ENCODE data around the gene KRT23.

The KRT23 gene

DNA sequence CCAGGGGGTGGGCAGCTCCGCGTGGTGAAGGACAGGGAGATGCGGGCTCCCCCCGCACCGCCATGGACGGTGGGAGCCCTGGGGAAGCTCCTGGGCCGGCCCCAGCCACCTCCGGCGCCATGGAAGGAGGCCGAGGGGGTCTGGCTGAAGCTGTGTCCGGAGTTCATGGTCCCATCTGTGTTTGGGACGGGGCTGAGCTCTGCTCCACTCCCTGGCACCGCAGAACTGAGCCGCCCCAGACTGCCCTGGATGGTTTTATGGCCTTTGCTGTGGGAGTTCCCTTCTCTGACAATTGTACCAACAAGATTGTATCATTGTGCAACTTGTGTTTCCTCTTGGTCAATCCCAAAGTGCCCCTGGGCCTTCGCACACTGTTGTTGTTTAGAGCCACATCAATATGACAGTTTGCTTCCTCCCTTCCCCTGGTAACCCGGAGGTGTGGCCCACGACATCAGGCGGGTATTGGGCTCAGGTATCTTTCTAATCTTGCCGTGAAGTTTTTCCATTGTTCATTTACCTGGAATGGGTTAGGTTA, 942 bp downstream of the KRT23 start:
- TF ChIP-seq, protein P1, sequence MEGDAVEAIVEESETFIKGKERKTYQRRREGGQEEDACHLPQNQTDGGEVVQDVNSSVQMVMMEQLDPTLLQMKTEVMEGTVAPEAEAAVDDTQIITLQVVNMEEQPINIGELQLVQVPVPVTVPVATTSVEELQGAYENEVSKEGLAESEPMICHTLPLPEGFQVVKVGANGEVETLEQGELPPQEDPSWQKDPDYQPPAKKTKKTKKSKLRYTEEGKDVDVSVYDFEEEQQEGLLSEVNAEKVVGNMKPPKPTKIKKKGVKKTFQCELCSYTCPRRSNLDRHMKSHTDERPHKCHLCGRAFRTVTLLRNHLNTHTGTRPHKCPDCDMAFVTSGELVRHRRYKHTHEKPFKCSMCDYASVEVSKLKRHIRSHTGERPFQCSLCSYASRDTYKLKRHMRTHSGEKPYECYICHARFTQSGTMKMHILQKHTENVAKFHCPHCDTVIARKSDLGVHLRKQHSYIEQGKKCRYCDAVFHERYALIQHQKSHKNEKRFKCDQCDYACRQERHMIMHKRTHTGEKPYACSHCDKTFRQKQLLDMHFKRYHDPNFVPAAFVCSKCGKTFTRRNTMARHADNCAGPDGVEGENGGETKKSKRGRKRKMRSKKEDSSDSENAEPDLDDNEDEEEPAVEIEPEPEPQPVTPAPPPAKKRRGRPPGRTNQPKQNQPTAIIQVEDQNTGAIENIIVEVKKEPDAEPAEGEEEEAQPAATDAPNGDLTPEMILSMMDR (IDR thresholded peaks at IDR 0.05): no peak

DNA sequence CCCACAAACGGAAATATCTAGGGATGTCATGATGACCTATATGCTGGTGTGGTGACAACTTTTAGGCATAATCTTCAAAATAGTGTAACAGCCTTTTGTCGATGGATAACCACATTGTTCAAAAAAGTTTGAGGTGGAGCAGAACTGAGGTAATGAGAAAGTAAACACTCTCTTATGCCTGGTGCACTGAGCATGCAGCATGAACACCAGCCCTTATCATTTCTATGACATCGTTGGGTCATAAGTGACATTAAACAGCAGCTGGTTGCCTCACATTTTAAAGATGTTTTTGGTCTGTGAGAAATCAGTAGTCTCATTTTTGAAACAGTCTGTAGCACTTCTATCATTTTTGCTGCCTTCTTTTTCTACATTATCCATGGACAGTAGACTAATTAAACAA, 1.8 kb downstream of the KRT23 start:
- TF ChIP-seq, protein P1 (IDR thresholded peaks at IDR 0.05): no peak

DNA sequence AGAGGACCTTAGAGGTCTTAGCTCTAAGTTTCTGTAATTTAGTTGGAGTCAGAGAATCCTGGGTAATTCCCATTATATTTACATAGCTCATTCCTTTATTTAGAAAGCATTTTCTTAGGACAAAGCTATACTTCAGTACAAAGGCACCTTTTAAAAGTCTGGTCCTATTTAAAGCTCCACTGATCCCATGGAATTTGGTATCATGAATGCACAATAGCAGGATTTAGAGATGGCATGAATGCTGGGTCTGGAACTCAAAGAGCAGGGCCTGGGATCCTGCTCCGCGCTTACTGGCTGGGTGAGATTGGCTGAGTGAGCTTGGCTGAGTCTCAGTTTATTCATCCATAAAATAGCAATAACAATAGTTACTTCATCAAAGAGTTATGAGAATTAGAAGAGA, 4.8 kb downstream of the KRT23 start:
- TF ChIP-seq, protein P1 (IDR thresholded peaks at IDR 0.05): no peak

DNA sequence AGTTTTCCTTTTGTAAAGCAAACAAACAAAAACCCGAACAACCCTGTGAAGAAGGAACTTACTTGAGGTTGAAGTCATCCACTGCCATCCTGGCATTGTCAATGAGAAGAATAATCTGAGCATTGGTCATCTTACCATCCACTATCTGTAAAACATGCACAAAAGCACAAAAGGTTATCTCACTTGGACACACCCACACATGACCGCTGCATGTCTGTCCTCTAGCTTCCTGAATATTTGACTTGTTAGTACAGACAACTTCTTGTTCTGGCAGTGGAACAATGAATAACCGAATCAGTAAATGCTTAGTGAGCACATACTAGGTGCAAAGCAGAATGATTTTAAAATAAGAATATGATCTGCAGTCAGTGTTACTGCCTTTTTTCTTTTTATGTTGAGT, 6.1 kb downstream of the KRT23 start:
- TF ChIP-seq, protein P1 (IDR thresholded peaks at IDR 0.05): no peak

DNA sequence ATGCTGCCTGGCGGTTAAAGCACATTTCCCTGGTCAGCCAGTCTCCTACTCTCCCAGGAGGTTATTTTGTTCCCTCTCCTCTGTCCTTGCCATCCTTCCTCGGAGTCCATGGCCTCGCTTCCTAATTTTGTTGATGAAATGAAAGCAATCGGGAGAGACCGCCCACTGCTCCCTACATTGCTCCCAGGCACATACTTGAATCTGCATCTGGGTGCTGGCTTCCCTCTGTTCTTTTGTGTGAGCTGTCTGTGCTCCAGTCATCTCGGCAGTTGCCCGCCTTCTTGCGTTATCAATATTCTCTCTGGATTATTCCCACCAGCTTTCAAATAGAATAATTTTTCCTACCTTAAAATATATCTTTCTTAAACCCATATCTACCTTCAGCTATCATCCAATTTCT, 11.1 kb downstream of the KRT23 start:
- TF ChIP-seq, protein P1 (IDR thresholded peaks at IDR 0.05): no peak

DNA sequence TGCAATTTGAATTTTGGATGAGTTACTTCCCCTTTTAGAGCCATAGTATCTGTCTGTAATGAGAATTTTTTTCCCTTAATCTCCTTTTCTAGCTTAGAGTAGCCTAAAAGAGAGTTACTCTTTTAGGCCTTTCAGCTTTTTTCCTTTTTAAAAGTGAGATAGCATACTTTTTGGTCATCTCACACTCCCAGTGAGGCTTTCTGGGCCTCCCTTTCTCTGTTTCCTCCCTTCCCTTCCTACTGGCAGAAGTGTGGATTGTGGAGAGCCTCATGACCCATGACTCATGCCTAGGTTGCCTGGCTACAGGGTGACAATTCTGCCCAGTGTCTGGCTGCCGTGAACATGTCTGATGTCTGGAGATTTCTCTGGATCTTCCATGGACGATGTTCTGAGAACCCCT, 15.2 kb downstream of the KRT23 start:
- TF ChIP-seq, protein P1 (IDR thresholded peaks at IDR 0.05): no peak

DNA sequence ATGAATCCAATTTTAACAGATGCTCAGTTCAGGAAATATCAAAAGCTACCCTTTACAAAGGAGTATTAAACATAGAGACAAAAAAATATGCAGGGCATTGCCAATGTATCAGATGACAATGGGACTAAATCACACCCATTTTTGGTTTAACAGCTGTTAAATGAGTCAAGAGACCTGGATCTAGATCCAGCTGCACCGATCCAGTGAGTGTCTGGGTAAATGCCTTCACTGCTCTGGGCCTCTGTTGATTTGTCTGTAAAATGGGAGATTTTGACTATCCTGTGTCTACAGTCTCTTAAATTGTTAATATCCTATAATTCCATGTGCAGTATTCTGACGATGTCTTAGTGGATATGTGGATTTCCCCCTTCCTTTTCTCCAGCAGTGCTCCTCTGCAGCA, 16.4 kb downstream of the KRT23 start:
- TF ChIP-seq, protein P1 (IDR thresholded peaks at IDR 0.05): no peak

DNA sequence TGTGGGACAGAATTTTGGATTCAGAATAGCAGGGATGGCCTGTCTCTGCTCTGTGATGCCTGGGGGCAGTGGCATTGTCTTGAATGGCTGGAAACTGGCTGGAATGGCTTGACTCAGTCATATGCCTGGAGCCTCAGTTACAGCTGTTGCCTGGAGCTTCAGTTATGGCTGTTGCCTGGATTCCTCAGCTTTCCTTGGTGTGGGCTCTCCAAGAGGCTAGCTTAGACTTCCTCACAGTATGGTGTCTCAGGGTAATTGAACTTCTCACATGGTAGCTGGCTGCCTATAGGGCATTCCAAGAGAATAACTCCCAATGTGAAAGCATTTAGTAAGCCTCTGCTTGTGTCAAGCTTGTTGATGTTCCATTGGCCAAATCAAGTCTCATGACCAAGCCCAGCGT, 21.1 kb downstream of the KRT23 start:
- TF ChIP-seq, protein P1 (IDR thresholded peaks at IDR 0.05): no peak

Measured in LNCAP (cell line).